PC-9 (cell line): ENCODE results near the gene SMAD6. TPM values are rescaled to one million over a fixed set of nuclear protein-coding genes. Genes with fewer than 3 reads are reported as not detected.

Experiments
- BruUV-seq: library from RNA; stranded (reverse); fragments of 400-500 nt; replicated peaks from 2 replicates; lab custom pipeline; 2021; lab: Mats Ljungman, UMichigan
- CTCF ChIA-PET: fragments of 300-600 bp; sonication (Branson Sonifier 250); formaldehyde crosslinking; loops from one replicate; lab custom pipeline; 2022; ENCODE audit warnings: antibody characterized with exemption; lab: Charles Lee
- POLR2A ChIA-PET: fragments of 300-600 bp; sonication (Branson Sonifier 250); formaldehyde crosslinking; loops from one replicate; lab custom pipeline; 2022; ENCODE audit warnings: antibody characterized with exemption; ENCODE audit not compliant: unreplicated experiment; lab: Charles Lee
- DNase-seq, 2 experiments: peaks; one replicate each; pipeline versions ENCODE4 v3.0.0 to v3.0.0-alpha.2; 2015 to 2022; ENCODE audit warnings: mixed read lengths in 1 of 2
- H2AFZ ChIP-seq: fragments of 200-600 bp; sonication (generic); 2 replicates; pipeline ENCODE4 v1.8.1; 2017; ENCODE audit warnings: antibody characterized with exemption
- H3F3A ChIP-seq: fragments of 200-600 bp; sonication (generic); 2 replicates; pipeline ENCODE4 v1.8.1; 2017; ENCODE audit warnings: antibody characterized with exemption, mild to moderate bottlenecking, low read depth; ENCODE audit not compliant: insufficient read depth
- H3K27ac ChIP-seq: fragments of 200-600 bp; sonication (generic); 2 replicates; pipeline ENCODE4 v1.6.1; 2016; ENCODE audit warnings: mixed run types
- H3K27me3 ChIP-seq: fragments of 200-600 bp; sonication (generic); 2 replicates; pipeline ENCODE4 v1.6.1; 2016; ENCODE audit warnings: low read depth, mixed run types; ENCODE audit not compliant: insufficient read depth
- H3K36me3 ChIP-seq: fragments of 200-600 bp; sonication (generic); 2 replicates; pipeline ENCODE4 v1.6.1; 2016; ENCODE audit warnings: low read depth, mixed run types
- H3K4me1 ChIP-seq: fragments of 200-600 bp; sonication (generic); replicated peaks from 2 replicates; pipeline ENCODE4 v1.6.1; 2016; ENCODE audit warnings: mixed run types; ENCODE audit not compliant: insufficient read depth
- H3K4me2 ChIP-seq: fragments of 200-600 bp; sonication (generic); 2 replicates; pipeline ENCODE4 v1.6.1; 2017; ENCODE audit warnings: mixed run types
- H3K4me3 ChIP-seq: fragments of 200-600 bp; sonication (generic); 2 replicates; pipeline ENCODE4 v1.6.1; 2016; ENCODE audit warnings: mixed run types
- H3K79me2 ChIP-seq: fragments of 200-600 bp; sonication (generic); 2 replicates; pipeline ENCODE4 v1.6.1; 2017; ENCODE audit warnings: low read depth, mixed run types
- H3K9me2 ChIP-seq: fragments of 200-600 bp; sonication (generic); 2 replicates; pipeline ENCODE4 v1.8.1; 2017; ENCODE audit warnings: mild to moderate bottlenecking; ENCODE audit not compliant: insufficient read depth
- H3K9me3 ChIP-seq: fragments of 200-600 bp; sonication (generic); 2 replicates; pipeline ENCODE4 v1.8.1; 2016; ENCODE audit warnings: low read depth; ENCODE audit not compliant: insufficient read depth
- H4K20me1 ChIP-seq: fragments of 200-600 bp; sonication (generic); 2 replicates; pipeline ENCODE4 v1.8.1; 2017; ENCODE audit not compliant: insufficient read depth
- CTCF ChIP-seq: fragments of 200-600 bp; sonication (generic); conservative IDR thresholded peaks from 2 replicates; pipeline ENCODE4 v1.6.1; 2017; ENCODE audit warnings: mixed run types, antibody characterized with exemption, mild to moderate bottlenecking, moderate library complexity
- EZH2 ChIP-seq: fragments of 200-600 bp; sonication (generic); IDR thresholded peaks from 2 replicates; pipeline ENCODE4 v1.8.0; 2017; ENCODE audit warnings: antibody characterized with exemption, low read depth
- intact Hi-C: fragments of 100-400 bp; cut with micrococcal nuclease; formaldehyde crosslinking; loops from one replicate; pipeline ENCODE4 v1.10.0; 2022; ENCODE audit not compliant: unreplicated experiment
- total RNA-seq: library from RNA; stranded (reverse); gene quantifications from 2 replicates; pipeline ENCODE4 v1.2.3, GENCODE V29; 2021

The SMAD6 gene
- total RNA-seq, 1 experiment from 2014 or later, result 7.1 TPM

- Histone ChIP-seq H3K4me3 (no peak overlapping the region), H2AFZ (no peak overlapping the region), H3K36me3 (no peaks in the 10 kb centered on the region), H3K4me1 (peaks cover 15% of the 10 kb centered on the region; the same call in 1 of the 2 replicates), H3K9me3 (no peaks in the 10 kb centered on the region), H3K27me3 (no peaks in the 10 kb centered on the region), H3K79me2 (no peaks in the 10 kb centered on the region), H3K4me2 (no peak overlapping the region), H4K20me1 (no peaks in the 10 kb centered on the region), H3K9me2 (no peaks in the 10 kb centered on the region), H3F3A (peaks cover 4% of the 10 kb centered on the region; the same call in 1 of the 2 replicates), H3K27ac (no peak overlapping the region)
- intact Hi-C loops, result no loop called here
- no TSS peak for BruUV-seq
- ChIA-PET CTCF (no interaction called here), POLR2A (no interaction called here)
- TF ChIP-seq CTCF (no peak), EZH2 (no peak)
- DNase-seq, result no peak
These were observed 48.2 kb upstream of the SMAD6 start for GRCh38 chr15:66653852-66654251.

GRCh38 chr15:66654361-66654738, 47.7 kb upstream of the SMAD6 start:
- Histone ChIP-seq H3K27me3 (no peaks in the 10 kb centered on the region), H3K4me3 (no peak overlapping the region), H3K4me1 (peaks cover 15% of the 10 kb centered on the region; the same call in 1 of the 2 replicates), H3F3A (peaks cover 4% of the 10 kb centered on the region; the same call in 1 of the 2 replicates), H4K20me1 (no peaks in the 10 kb centered on the region), H3K27ac (no peak overlapping the region), H3K79me2 (no peaks in the 10 kb centered on the region), H3K36me3 (no peaks in the 10 kb centered on the region), H3K4me2 (no peak overlapping the region), H2AFZ (no peak overlapping the region), H3K9me2 (no peaks in the 10 kb centered on the region), H3K9me3 (no peaks in the 10 kb centered on the region)
- intact Hi-C loops, result no loop called here
- no peak for TF ChIP-seq EZH2
- ChIA-PET POLR2A (no interaction called here), CTCF (no interaction called here)
- no TSS peak for BruUV-seq
- no peak for DNase-seq

GRCh38 chr15:66654739-66655375, 47.2 kb upstream of the SMAD6 start:
- DNase-seq, result no peak
- no peak overlapping the region for H3K4me2 ChIP-seq
- CTCF ChIA-PET, result no interaction called here
- no peaks in the 10 kb centered on the region for H3K9me2 ChIP-seq
- no peaks in the 10 kb centered on the region for H3K27me3 ChIP-seq
- no peak overlapping the region for H3K27ac ChIP-seq
- H3K79me2 ChIP-seq, result no peaks in the 10 kb centered on the region
- TF ChIP-seq EZH2 (no peak), CTCF (no peak)
- H2AFZ ChIP-seq, result no peak overlapping the region
- H3K4me1 ChIP-seq, result peaks cover 15% of the 10 kb centered on the region; the same call in 1 of the 2 replicates
- H3K9me3 ChIP-seq, result no peaks in the 10 kb centered on the region
- POLR2A ChIA-PET, result no interaction called here
- no peaks in the 10 kb centered on the region for H3K36me3 ChIP-seq
- H4K20me1 ChIP-seq, result no peaks in the 10 kb centered on the region
- H3F3A ChIP-seq, result peaks cover 4% of the 10 kb centered on the region; the same call in 1 of the 2 replicates
- intact Hi-C loops, result no loop called here
- H3K4me3 ChIP-seq, result no peak overlapping the region
- no TSS peak for BruUV-seq
